OCI-LY7 (cell line): ENCODE data around the gene WDR37.

Source experiments
- CTCF ChIP-seq: fragments of 200-600 bp; sonication (generic); conservative IDR thresholded peaks from 2 replicates; pipeline ENCODE4 v1.5.1; 2014; ENCODE audit warnings: mild to moderate bottlenecking, antibody characterized with exemption, low read length, moderate library complexity, mixed read lengths
- EZH2phosphoT487 ChIP-seq: fragments of 200-600 bp; sonication (generic); IDR thresholded peaks from 2 replicates; pipeline ENCODE4 v1.6.1; 2018; ENCODE audit warnings: low read depth, borderline replicate concordance, mild to moderate bottlenecking, mixed run types, antibody characterized with exemption, low read length, moderate library complexity, mixed read lengths

DNA sequence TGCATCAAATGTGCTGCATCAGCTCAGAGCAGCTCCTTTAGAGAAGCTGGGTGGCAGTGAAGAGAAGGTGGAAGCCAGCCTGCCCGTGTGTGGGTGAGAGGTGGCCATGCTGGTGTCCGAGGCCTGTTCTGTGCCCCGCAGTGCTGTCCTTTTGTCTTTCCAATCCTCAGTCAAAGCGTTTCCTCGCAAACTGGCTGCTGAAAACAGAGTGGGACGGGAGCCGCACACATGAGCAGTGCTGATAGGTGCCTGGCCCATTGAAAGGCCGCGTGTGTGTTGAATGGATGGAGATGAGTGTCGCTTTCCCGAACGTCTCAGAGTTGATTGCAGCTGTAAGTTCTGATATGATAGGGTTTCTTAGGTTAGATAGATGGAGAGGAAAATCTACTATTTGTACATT lies 39.3 kb downstream of the WDR37 start:
- no peak for TF ChIP-seq CTCF
- TF ChIP-seq EZH2phosphoT487, result no peak
